Measurements from ENCODE around the gene YIPF1. TPM values are rescaled to one million over a fixed set of nuclear protein-coding genes. Genes with fewer than 3 reads are reported as not detected.
A peak's percentile ranks its signal among the peaks of the same experiment; 100 is the strongest.

The YIPF1 gene
- total RNA-seq, 1 experiment from 2014 or later = 21.9 TPM

DNA sequence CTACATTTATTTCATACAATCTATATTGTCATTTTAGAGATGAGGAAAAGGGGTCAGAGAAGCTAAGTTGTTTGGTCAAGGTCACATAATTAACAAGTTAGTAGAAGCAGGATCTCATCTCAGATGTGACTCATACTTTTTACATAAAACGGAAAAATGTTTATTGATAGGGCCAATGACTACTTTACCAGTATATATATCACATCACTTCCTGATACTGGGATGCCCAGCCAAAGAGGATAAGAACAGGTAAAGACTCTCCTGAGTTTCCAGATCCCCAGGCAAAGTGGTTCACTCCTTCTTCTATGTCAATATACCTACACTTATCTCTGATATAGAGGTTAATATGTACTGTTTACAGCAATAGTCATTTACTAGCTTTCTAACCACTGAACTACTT is 21.0 kb downstream of the YIPF1 start (continued):
- TF ChIP-seq, protein P1, sequence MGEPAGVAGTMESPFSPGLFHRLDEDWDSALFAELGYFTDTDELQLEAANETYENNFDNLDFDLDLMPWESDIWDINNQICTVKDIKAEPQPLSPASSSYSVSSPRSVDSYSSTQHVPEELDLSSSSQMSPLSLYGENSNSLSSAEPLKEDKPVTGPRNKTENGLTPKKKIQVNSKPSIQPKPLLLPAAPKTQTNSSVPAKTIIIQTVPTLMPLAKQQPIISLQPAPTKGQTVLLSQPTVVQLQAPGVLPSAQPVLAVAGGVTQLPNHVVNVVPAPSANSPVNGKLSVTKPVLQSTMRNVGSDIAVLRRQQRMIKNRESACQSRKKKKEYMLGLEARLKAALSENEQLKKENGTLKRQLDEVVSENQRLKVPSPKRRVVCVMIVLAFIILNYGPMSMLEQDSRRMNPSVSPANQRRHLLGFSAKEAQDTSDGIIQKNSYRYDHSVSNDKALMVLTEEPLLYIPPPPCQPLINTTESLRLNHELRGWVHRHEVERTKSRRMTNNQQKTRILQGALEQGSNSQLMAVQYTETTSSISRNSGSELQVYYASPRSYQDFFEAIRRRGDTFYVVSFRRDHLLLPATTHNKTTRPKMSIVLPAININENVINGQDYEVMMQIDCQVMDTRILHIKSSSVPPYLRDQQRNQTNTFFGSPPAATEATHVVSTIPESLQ (CRISPR knock-in tag; IDR thresholded peaks at IDR 0.05) = no peak
- TF ChIP-seq, protein P2, sequence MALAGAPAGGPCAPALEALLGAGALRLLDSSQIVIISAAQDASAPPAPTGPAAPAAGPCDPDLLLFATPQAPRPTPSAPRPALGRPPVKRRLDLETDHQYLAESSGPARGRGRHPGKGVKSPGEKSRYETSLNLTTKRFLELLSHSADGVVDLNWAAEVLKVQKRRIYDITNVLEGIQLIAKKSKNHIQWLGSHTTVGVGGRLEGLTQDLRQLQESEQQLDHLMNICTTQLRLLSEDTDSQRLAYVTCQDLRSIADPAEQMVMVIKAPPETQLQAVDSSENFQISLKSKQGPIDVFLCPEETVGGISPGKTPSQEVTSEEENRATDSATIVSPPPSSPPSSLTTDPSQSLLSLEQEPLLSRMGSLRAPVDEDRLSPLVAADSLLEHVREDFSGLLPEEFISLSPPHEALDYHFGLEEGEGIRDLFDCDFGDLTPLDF (CRISPR knock-in tag; IDR thresholded peaks at IDR 0.05) = no peak
- TF ChIP-seq, protein P3, sequence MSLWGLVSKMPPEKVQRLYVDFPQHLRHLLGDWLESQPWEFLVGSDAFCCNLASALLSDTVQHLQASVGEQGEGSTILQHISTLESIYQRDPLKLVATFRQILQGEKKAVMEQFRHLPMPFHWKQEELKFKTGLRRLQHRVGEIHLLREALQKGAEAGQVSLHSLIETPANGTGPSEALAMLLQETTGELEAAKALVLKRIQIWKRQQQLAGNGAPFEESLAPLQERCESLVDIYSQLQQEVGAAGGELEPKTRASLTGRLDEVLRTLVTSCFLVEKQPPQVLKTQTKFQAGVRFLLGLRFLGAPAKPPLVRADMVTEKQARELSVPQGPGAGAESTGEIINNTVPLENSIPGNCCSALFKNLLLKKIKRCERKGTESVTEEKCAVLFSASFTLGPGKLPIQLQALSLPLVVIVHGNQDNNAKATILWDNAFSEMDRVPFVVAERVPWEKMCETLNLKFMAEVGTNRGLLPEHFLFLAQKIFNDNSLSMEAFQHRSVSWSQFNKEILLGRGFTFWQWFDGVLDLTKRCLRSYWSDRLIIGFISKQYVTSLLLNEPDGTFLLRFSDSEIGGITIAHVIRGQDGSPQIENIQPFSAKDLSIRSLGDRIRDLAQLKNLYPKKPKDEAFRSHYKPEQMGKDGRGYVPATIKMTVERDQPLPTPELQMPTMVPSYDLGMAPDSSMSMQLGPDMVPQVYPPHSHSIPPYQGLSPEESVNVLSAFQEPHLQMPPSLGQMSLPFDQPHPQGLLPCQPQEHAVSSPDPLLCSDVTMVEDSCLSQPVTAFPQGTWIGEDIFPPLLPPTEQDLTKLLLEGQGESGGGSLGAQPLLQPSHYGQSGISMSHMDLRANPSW (CRISPR knock-in tag; conservative IDR thresholded peaks at IDR 0.05; ENCODE audit: low read depth) = no peak
- no peak for TF ChIP-seq MXD4 (CRISPR knock-in tag; IDR thresholded peaks at IDR 0.05; ENCODE audit: borderline replicate concordance)

DNA sequence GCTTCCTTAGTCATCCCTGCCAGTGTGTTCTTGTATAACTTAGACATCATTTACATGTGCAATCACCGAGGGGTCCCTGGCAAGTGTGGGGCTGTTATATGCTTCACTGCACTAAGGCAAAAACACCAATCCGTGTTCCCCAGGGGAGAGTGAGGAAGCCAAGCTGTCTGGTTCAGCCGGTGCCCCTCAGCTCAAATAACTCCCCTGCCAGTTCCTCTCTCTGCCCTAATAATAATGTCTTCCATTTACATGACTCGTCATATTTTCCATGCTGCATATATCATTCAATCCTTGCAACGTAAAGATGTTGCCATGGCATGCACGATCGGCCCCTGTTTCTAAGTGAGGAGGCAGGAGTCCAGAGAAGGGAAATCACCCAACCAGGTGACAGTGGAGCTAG is 27.1 kb downstream of the YIPF1 start:
- Mint-ChIP-seq H3K27ac (no peak overlapping the region), H3K4me1 (peaks cover 5% of the 10 kb centered on the region)

DNA sequence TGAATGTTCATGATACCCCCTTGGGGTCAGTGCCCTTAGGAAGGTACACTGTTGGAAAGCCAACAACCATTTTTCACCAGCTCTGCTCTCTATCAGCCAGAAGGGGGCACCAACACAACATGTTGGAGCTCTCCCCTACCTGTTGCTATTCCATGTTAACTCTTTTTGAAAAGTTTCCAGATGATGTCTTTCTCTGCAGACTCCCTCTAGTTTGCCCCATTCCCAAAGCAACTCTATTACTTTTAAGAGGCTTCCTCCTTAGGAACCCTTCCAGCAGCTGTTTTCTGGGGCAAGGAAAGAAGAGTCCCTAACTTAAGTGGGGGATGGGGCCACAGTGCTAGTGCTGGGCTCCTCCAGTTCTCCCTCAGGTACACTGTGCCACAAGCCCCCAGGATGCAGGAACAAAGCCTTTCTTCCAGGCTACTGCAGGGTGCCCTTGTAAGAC is 28.6 kb downstream of the YIPF1 start:
- peak; percentile 97 for ATAC-seq
- CTCF ChIA-PET = interaction anchor here (0.5 to 4.7 kb wide), 34 partner anchors 8 to 783 kb away, joined by 3 to 70 read pairs (median 5); partner anchors contain the start of genes IFT25, LRRC42, TMEM59 and YIPF1
- peak; percentile 44 for DNase-seq (ENCODE audit: low spot score)
- POLR2A ChIA-PET = interaction anchor here (1.4 kb wide), 1 partner anchor 85 kb away, joined by 6 read pairs; the partner anchor contains the start of genes IFT25 and LRRC42
- no peaks in the 10 kb centered on the region for H3K27me3 Mint-ChIP-seq (ENCODE audit: low read depth)
- peaks cover 2% of the 10 kb centered on the region; the same call in 1 of the 2 replicates for H3K36me3 Mint-ChIP-seq
- no peaks in the 10 kb centered on the region for H3K9me3 Mint-ChIP-seq
- H3K4me1 Mint-ChIP-seq = peaks cover 5% of the 10 kb centered on the region
- H3K27ac Mint-ChIP-seq = peak overlapping the region; percentile 46
- no peak overlapping the region for H3K4me3 Mint-ChIP-seq
- TF ChIP-seq CBFB (CRISPR knock-in tag; IDR thresholded peaks at IDR 0.05; ENCODE audit: low read depth) (no peak), OVOL2 (CRISPR knock-in tag; IDR thresholded peaks at IDR 0.05; ENCODE audit: borderline replicate concordance) (no peak), NR2C2 (CRISPR knock-in tag; IDR thresholded peaks at IDR 0.05) (no peak), ZNF423 (CRISPR knock-in tag; IDR thresholded peaks at IDR 0.05) (0 out of 2 replicates have a peak, but pooled peaks have one; percentile 21), ZNF263 (CRISPR knock-in tag; IDR thresholded peaks at IDR 0.05; ENCODE audit: low read depth) (no peak), ZNF416 (CRISPR knock-in tag; IDR thresholded peaks at IDR 0.05) (no peak), NFE2L1 (CRISPR knock-in tag; IDR thresholded peaks at IDR 0.05) (no peak), ATF1 (CRISPR knock-in tag; IDR thresholded peaks at IDR 0.05) (no peak)
- TF ChIP-seq, protein P4, sequence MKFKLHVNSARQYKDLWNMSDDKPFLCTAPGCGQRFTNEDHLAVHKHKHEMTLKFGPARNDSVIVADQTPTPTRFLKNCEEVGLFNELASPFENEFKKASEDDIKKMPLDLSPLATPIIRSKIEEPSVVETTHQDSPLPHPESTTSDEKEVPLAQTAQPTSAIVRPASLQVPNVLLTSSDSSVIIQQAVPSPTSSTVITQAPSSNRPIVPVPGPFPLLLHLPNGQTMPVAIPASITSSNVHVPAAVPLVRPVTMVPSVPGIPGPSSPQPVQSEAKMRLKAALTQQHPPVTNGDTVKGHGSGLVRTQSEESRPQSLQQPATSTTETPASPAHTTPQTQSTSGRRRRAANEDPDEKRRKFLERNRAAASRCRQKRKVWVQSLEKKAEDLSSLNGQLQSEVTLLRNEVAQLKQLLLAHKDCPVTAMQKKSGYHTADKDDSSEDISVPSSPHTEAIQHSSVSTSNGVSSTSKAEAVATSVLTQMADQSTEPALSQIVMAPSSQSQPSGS (CRISPR knock-in tag; IDR thresholded peaks at IDR 0.05; ENCODE audit: borderline replicate concordance, low read depth) = no peak
- TF ChIP-seq, protein P5, sequence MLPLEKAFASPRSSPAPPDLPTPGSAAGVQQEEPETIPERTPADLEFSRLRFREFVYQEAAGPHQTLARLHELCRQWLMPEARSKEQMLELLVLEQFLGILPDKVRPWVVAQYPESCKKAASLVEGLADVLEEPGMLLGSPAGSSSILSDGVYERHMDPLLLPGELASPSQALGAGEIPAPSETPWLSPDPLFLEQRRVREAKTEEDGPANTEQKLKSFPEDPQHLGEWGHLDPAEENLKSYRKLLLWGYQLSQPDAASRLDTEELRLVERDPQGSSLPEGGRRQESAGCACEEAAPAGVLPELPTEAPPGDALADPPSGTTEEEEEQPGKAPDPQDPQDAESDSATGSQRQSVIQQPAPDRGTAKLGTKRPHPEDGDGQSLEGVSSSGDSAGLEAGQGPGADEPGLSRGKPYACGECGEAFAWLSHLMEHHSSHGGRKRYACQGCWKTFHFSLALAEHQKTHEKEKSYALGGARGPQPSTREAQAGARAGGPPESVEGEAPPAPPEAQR (CRISPR knock-in tag; IDR thresholded peaks at IDR 0.05) = no peak
- TF ChIP-seq, protein P1 (CRISPR knock-in tag; IDR thresholded peaks at IDR 0.05) = no peak
- TF ChIP-seq, protein P6, sequence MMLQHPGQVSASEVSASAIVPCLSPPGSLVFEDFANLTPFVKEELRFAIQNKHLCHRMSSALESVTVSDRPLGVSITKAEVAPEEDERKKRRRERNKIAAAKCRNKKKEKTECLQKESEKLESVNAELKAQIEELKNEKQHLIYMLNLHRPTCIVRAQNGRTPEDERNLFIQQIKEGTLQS (CRISPR knock-in tag; conservative IDR thresholded peaks at IDR 0.05) = no peak

More for the DNA sequence above, 27.1 kb downstream of the YIPF1 start:
- TF ChIP-seq TP53 (CRISPR knock-in tag; IDR thresholded peaks at IDR 0.05) (no peak), JAZF1 (CRISPR knock-in tag; IDR thresholded peaks at IDR 0.05) (no peak), IRF2 (CRISPR knock-in tag; IDR thresholded peaks at IDR 0.05; ENCODE audit: borderline replicate concordance, low read depth) (no peak), ZNF232 (CRISPR knock-in tag; IDR thresholded peaks at IDR 0.05) (no peak)
- TF ChIP-seq, protein P7, sequence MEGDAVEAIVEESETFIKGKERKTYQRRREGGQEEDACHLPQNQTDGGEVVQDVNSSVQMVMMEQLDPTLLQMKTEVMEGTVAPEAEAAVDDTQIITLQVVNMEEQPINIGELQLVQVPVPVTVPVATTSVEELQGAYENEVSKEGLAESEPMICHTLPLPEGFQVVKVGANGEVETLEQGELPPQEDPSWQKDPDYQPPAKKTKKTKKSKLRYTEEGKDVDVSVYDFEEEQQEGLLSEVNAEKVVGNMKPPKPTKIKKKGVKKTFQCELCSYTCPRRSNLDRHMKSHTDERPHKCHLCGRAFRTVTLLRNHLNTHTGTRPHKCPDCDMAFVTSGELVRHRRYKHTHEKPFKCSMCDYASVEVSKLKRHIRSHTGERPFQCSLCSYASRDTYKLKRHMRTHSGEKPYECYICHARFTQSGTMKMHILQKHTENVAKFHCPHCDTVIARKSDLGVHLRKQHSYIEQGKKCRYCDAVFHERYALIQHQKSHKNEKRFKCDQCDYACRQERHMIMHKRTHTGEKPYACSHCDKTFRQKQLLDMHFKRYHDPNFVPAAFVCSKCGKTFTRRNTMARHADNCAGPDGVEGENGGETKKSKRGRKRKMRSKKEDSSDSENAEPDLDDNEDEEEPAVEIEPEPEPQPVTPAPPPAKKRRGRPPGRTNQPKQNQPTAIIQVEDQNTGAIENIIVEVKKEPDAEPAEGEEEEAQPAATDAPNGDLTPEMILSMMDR (IDR thresholded peaks at IDR 0.05) = no peak
- Mint-ChIP-seq H3K4me3 (no peak overlapping the region), H3K27me3 (ENCODE audit: low read depth) (no peaks in the 10 kb centered on the region), H3K36me3 (peaks cover 11% of the 10 kb centered on the region), H3K9me3 (no peaks in the 10 kb centered on the region)
- POLR2A ChIA-PET = no interaction called here
- no peak for ATAC-seq
- no peak for DNase-seq (ENCODE audit: low spot score)
- CTCF ChIA-PET = interaction anchor here (3.0 to 4.7 kb wide), 5 partner anchors 17 to 97 kb away, joined by 9 to 70 read pairs (median 40); partner anchors contain the start of genes IFT25 and LRRC42
